ENCODE data around the gene ABCD3. TPM values are rescaled to one million over a fixed set of nuclear protein-coding genes. Genes with fewer than 3 reads are reported as not detected.

The ABCD3 gene
- total and polyA plus RNA-seq, 2 of the 13 experiments (the other 11 are each of a cell fraction or from before 2014, with no cell fraction given): 27.5 to 166 TPM

GRCh38 chr1:94383966-94384408 is 34.2 kb upstream of the ABCD3 start (continued):
- TF ChIP-seq ZBTB2 (CRISPR knock-in tag; IDR thresholded peaks at IDR 0.05; ENCODE audit: low read depth): no peak
- no peak for TF ChIP-seq ZNF274 (CRISPR knock-in tag; IDR thresholded peaks at IDR 0.05)
- peak; percentile 90 for TF ChIP-seq IRF2 (CRISPR knock-in tag; IDR thresholded peaks at IDR 0.05)
- TF ChIP-seq TRIM22 (IDR thresholded peaks at IDR 0.05): no peak
- peak; percentile 88; the same call in 1 of the 2 replicates for TF ChIP-seq ZNF331 (CRISPR knock-in tag; IDR thresholded peaks at IDR 0.05)
- TF ChIP-seq POLR2G (IDR thresholded peaks at IDR 0.05; ENCODE audit: low read depth, low read length): peak; percentile 74
- TF ChIP-seq NPAS2 (CRISPR knock-in tag; IDR thresholded peaks at IDR 0.05; ENCODE audit: borderline replicate concordance): no peak
- peak; percentile 65; the same call in 1 of the 2 replicates for TF ChIP-seq NAIF1 (CRISPR knock-in tag; IDR thresholded peaks at IDR 0.05; ENCODE audit: borderline replicate concordance)
- TF ChIP-seq NFE2L1 (CRISPR knock-in tag; IDR thresholded peaks at IDR 0.05; ENCODE audit: borderline replicate concordance): no peak
- no peak for TF ChIP-seq XBP1 (CRISPR knock-in tag; IDR thresholded peaks at IDR 0.05)
- no peak for TF ChIP-seq STAT5B (CRISPR knock-in tag; IDR thresholded peaks at IDR 0.05)
- TF ChIP-seq HNF1A (IDR thresholded peaks at IDR 0.05; ENCODE audit: low read depth): peak; percentile 100
- TF ChIP-seq HNF1A (CRISPR knock-in tag; IDR thresholded peaks at IDR 0.05; ENCODE audit: borderline replicate concordance): peak; percentile 100
- no peak for TF ChIP-seq HOXD1 (CRISPR knock-in tag; IDR thresholded peaks at IDR 0.05)
- no peak for TF ChIP-seq ZNF234 (CRISPR knock-in tag; conservative IDR thresholded peaks at IDR 0.05)
- no peak for TF ChIP-seq E2F1 (CRISPR knock-in tag; IDR thresholded peaks at IDR 0.05)
- no peak for TF ChIP-seq ZNF354B (CRISPR knock-in tag; IDR thresholded peaks at IDR 0.05)
- TF ChIP-seq ZNF776 (CRISPR knock-in tag; IDR thresholded peaks at IDR 0.05): no peak
- TF ChIP-seq NR2F6 (IDR thresholded peaks at IDR 0.05): peak; percentile 97
- TF ChIP-seq NR2F6 (CRISPR knock-in tag; IDR thresholded peaks at IDR 0.05): peak; percentile 96
- no peak for TF ChIP-seq ZNF782 (CRISPR knock-in tag; IDR thresholded peaks at IDR 0.05; ENCODE audit: borderline replicate concordance)
- peak; percentile 34; the same call in 1 of the 2 replicates for TF ChIP-seq ELF1 (CRISPR knock-in tag; IDR thresholded peaks at IDR 0.05)
- TF ChIP-seq ZNF101 (CRISPR knock-in tag; IDR thresholded peaks at IDR 0.05; ENCODE audit: borderline replicate concordance, low read depth): no peak
- TF ChIP-seq ZNF572 (CRISPR knock-in tag; IDR thresholded peaks at IDR 0.05): no peak
- TF ChIP-seq TARDBP (CRISPR knock-in tag; IDR thresholded peaks at IDR 0.05): peak; percentile 98
- no peak for TF ChIP-seq NFE2L2 (IDR thresholded peaks at IDR 0.05; ENCODE audit: low read length)
- TF ChIP-seq DMAP1 (CRISPR knock-in tag; IDR thresholded peaks at IDR 0.05): peak; percentile 49; the same call in 1 of the 2 replicates

All from HepG2 (cell line).